PC-9 (cell line): ENCODE results near the gene RYR2.

Source experiments
- EZH2 ChIP-seq: fragments of 200-600 bp; sonication (generic); IDR thresholded peaks from 2 replicates; pipeline ENCODE4 v1.8.0; 2017; ENCODE audit warnings: antibody characterized with exemption, low read depth
- TF ChIP-seq, protein P1 (sequence below): fragments of 200-600 bp; sonication (generic); conservative IDR thresholded peaks from 2 replicates; pipeline ENCODE4 v1.6.1; 2017; ENCODE audit warnings: mixed run types, antibody characterized with exemption, mild to moderate bottlenecking, moderate library complexity

GRCh38 chr1:237610157-237610556 lies 568.2 kb downstream of the RYR2 start:
- TF ChIP-seq, protein P1, sequence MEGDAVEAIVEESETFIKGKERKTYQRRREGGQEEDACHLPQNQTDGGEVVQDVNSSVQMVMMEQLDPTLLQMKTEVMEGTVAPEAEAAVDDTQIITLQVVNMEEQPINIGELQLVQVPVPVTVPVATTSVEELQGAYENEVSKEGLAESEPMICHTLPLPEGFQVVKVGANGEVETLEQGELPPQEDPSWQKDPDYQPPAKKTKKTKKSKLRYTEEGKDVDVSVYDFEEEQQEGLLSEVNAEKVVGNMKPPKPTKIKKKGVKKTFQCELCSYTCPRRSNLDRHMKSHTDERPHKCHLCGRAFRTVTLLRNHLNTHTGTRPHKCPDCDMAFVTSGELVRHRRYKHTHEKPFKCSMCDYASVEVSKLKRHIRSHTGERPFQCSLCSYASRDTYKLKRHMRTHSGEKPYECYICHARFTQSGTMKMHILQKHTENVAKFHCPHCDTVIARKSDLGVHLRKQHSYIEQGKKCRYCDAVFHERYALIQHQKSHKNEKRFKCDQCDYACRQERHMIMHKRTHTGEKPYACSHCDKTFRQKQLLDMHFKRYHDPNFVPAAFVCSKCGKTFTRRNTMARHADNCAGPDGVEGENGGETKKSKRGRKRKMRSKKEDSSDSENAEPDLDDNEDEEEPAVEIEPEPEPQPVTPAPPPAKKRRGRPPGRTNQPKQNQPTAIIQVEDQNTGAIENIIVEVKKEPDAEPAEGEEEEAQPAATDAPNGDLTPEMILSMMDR, result no peak
- TF ChIP-seq EZH2, result no peak
